GM18502 (cell line): ENCODE data around the gene ADGRB3.
"Not testable (repeated sequence)": the region's sequence is repeated elsewhere in the genome, so short reads cannot be mapped to it uniquely, and the experiment has no call there.

Experiments used
- ATAC-seq: cut with Tn5 transposase; IDR thresholded peaks from one replicate; pipeline ENCODE4 v1.9.1; 2021; ENCODE audit warnings: mild to moderate bottlenecking; ENCODE audit not compliant: unreplicated experiment, poor library complexity

The ADGRB3 gene

GRCh38 chr6:68895929-68896328 lies 260.8 kb downstream of the ADGRB3 start:
- no peak for ATAC-seq

DNA sequence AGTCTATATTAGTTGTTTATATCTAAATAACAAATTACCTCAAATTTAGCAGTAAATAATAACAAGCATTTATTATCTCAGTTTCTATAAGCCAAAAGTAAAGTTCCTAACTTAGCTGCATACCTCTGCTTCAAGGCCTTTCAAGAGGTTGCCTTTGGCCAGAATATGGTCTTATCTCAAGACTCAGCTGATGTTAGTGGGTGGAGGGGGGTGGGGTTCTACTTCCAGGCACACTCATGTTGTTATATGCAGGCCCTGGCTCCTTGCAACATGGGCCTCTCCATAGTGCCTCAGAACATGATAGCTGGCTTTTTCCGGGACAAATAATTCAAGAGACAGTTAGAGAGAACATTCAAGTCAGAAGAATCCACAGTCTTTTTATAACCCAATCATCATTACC lies 266.0 kb downstream of the ADGRB3 start:
- no peak for ATAC-seq

DNA sequence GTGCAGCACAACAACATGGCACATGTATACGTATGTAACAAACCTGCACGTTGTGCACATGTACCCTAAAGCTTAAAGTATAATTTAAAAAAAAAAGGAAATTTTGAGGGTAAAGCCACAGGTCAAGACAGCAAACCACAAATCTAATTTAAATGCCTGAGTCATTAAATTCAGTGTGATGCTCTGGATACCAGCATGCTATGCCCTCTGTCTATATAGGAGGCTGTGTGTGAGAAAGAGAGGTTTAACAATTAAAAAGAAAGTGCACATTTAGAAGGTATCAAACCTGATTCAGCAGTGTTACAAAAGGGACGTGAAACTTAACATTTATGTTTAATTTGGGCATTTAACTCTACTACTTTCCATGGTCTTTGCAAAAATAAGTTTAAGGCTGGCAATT lies 276.3 kb downstream of the ADGRB3 start:
- no peak for ATAC-seq

DNA sequence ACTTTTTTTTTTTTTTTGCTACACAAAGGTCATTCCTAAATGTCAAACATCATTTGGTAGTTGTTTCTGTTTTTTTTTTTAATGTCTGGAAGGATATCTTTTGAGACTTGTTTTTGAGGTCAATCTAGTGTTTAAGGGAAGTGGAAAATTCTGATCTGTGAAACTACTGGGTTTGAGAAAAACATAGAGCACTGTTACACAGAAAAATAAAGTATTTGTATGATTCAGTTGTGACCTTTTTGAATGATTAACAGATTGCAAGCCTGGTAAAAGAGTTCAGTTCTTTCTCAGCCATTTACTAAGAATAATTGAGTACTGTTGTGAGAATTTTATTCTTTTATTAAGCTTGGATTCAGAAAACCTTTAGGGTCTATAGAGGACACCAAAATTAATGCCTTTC lies 276.7 kb downstream of the ADGRB3 start:
- no peak for ATAC-seq

DNA sequence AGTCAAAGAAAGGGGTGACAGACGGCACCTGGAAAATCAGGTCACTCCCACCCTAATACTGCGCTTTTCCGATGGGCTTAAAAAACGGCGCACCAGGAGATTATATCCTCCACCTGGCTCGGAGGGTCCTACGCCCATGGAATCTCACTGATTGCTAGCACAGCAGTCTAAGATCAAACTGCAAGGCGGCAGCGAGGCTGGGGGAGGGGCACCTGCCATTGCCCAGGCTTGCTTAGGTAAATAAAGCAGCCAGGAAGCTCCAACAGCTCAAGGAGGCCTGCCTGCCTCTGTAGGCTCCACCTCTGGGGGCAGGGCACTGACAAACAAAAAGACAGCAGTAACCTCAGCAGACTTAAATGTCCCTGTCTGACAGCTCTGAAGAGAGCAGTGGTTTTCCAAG lies 277.7 kb downstream of the ADGRB3 start:
- ATAC-seq, result not testable (repeated sequence)

- ATAC-seq, result no peak
Measured at GRCh38 chr6:68915586-68915985, 280.5 kb downstream of the ADGRB3 start.

DNA sequence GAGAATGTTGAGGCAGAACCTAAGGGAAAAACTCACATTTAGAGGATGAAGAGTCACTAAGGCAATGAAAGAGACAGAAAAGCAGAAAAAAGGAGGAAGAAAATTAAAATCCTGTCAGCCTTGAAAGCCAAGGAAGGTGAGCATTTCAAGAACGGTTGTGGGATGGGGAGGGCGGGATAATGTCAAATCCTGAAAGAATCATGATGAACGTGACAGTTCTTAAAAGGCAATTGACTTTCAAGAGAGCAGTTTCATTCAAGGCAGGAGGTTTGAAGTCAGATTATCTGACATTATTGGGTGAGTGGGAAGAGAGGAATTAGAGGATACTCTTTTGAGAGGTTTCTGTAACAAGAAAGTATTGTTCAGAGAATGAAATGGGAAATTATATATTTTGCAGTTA lies 284.5 kb downstream of the ADGRB3 start:
- no peak for ATAC-seq

GRCh38 chr6:68941345-68941744 lies 306.3 kb downstream of the ADGRB3 start:
- ATAC-seq, result no peak

- ATAC-seq, result no peak
Measured at GRCh38 chr6:68947721-68948120, 312.6 kb downstream of the ADGRB3 start.

GRCh38 chr6:68951270-68951669 lies 316.2 kb downstream of the ADGRB3 start:
- no peak for ATAC-seq

DNA sequence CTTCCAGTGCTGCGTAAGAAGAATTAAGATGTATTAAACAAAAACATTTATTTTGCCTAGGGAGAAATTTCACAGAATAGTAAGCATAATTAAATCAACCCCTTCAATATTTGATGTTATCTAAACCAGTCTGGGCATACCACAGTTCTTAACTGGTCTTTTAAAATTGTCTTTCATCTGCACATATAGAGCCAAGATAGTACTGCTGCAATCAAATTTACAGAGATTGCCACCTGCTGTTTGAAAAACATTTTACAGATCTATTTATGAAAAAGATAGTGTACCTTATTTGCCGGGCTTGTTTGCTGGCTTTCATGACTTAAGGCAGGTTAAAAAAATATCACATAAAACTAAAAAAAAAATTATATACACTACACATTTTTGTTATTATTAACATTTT lies 323.2 kb downstream of the ADGRB3 start:
- no peak for ATAC-seq

- peak; percentile 90 for ATAC-seq
Measured at GRCh38 chr6:68967549-68968300, 332.6 kb downstream of the ADGRB3 start.

DNA sequence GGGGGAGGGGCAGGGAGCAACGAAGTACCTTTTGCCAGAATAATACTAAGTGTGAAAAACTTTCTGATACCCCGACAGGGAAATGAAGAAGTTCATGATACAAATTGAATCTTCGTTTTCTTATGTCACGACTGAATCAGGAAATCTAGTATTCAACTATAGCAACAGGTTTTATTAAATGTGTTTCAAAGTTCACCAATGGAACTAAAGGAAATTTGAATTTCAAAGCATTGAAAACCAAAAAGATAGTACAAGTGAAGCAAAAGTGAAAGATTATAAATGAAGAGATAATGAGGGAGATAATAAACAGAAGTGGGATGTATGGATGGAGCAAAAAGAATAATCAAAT lies 333.2 kb downstream of the ADGRB3 start:
- ATAC-seq, result no peak

GRCh38 chr6:68973066-68973465 lies 338.0 kb downstream of the ADGRB3 start:
- no peak for ATAC-seq

DNA sequence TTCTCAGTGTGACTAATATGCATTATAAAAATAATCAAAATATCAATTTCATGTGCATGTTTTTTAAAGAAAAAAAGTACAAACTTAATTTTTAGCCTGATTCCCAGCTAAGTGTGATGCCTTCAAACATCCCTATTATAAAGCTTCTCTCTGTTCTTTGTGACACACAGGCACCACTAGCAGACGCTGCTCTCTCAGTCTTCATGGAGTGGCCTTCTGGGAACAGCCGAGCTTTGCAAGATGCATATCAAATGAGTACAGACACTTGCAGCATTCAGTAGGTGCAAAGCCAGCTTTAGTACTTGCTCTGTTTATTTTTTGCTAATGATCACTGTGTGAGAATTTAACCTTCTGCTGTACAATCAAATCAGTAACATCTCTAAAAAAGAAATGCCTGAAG lies 340.0 kb downstream of the ADGRB3 start:
- ATAC-seq, result no peak

DNA sequence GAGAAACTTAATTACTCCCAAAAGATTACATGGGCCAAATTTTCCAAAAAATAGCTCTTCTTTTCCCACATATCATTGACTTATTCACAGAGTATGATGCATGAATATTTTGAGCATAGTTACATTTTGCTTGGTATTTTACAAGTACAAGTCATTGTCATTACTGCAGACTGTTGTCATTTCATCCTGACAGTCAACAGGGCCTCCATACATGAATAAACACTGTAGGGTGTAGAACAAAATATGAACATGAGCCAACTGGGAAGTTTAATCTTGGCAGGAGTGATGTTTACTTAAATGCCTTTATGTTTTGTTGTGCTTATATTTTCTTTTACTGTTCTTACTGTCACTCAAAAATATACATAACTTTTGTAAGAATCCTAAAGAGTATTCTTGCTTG lies 340.7 kb downstream of the ADGRB3 start:
- no peak for ATAC-seq

GRCh38 chr6:68976260-68976659 lies 341.2 kb downstream of the ADGRB3 start:
- ATAC-seq, result peak; percentile 52

DNA sequence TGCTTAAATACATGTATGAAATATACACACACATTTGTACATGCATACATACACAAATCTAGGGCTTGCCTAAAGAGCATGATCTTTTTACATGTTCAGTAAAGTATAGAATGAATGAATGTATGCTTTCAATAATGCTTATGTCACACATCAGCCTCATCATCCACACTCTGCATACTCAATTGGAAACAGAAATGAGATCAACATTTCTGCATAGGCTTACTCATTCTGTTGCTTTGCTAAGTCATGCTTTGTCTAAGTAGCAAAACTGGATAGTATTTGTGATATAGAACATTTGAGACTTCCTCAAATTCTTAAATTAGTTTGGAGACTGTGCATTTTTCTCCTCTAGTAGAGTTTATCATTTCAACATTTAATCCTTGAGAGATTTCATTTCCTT lies 343.3 kb downstream of the ADGRB3 start:
- no peak for ATAC-seq

GRCh38 chr6:68981668-68982067 lies 346.6 kb downstream of the ADGRB3 start:
- ATAC-seq, result not testable (repeated sequence)

GRCh38 chr6:68988698-68989097 lies 353.6 kb downstream of the ADGRB3 start:
- no peak for ATAC-seq

DNA sequence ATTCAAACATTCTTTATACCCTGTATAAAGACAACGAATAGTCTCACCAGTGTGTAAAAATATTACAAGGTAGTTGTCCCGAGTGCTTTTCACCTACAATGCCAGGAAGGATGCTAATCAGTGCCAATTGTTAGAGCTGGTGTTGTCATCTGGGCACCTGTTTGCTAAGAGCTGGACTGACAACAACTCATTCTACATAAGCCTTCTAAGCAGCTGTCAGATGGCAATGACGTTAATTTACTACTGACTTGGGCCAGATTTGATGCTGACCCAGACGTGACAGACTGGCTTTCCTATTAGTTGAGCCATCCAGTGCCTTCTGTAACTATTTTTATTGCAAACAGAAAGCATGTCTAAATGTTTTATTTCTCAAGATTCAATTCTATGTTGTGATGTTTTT lies 355.2 kb downstream of the ADGRB3 start:
- ATAC-seq, result no peak

DNA sequence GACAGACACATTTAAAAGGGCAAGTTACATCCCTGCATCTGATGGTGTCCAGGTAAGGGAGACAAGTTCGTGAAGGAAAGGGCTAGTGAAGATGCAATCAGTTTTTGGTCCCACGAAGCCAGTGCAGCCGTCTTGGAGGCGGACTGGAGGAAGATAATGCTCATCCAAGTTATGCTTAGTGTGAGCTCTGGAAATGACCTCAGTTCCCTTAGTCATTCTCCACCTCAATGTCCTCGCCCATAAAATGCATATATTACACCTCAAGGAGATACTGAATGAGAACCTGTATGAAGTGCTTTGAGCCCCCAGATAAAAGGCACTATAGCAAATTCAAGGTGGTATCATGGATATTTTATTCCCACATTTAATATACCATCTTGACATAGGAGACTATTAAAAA lies 358.8 kb downstream of the ADGRB3 start:
- no peak for ATAC-seq

- ATAC-seq, result no peak
Measured at GRCh38 chr6:68994521-68994920, 359.4 kb downstream of the ADGRB3 start.
